NCI-H82 treated with DMSO at 0.1 percent for 48 hours (cell line): ENCODE data around the gene DOCK3.

Source experiments
- DNase-seq: peaks from one replicate; lab custom pipeline; 2025; ENCODE audit not compliant: unreplicated experiment; lab: John Stamatoyannopoulos, UW

DOCK3 gene

GRCh38 chr3:51395493-51396213, 720.9 kb downstream of the DOCK3 start:
- no peak for DNase-seq

- no peak for DNase-seq
These were observed 721.7 kb downstream of the DOCK3 start for GRCh38 chr3:51396401-51396800.

GRCh38 chr3:51397392-51397791, 722.7 kb downstream of the DOCK3 start:
- DNase-seq = no peak

- DNase-seq = no peak
These were observed 724.0 kb downstream of the DOCK3 start for GRCh38 chr3:51398595-51399310.

GRCh38 chr3:51400166-51400565, 725.4 kb downstream of the DOCK3 start:
- DNase-seq = no peak

GRCh38 chr3:51401735-51402134, 727.0 kb downstream of the DOCK3 start:
- DNase-seq = no peak

- DNase-seq = no peak
These were observed 728.9 kb downstream of the DOCK3 start for GRCh38 chr3:51403675-51404074.

- no peak for DNase-seq
These were observed 733.3 kb downstream of the DOCK3 start for GRCh38 chr3:51408021-51408420.

GRCh38 chr3:51408813-51409212, 734.1 kb downstream of the DOCK3 start:
- no peak for DNase-seq

GRCh38 chr3:51422211-51422610, 747.5 kb downstream of the DOCK3 start:
- DNase-seq = no peak

- no peak for DNase-seq
These were observed 752.2 kb downstream of the DOCK3 start for GRCh38 chr3:51426921-51427320.

- DNase-seq = no peak
These were observed 754.4 kb downstream of the DOCK3 start for GRCh38 chr3:51429138-51429537.
